ENCODE results near the gene H2BK1.

DNA sequence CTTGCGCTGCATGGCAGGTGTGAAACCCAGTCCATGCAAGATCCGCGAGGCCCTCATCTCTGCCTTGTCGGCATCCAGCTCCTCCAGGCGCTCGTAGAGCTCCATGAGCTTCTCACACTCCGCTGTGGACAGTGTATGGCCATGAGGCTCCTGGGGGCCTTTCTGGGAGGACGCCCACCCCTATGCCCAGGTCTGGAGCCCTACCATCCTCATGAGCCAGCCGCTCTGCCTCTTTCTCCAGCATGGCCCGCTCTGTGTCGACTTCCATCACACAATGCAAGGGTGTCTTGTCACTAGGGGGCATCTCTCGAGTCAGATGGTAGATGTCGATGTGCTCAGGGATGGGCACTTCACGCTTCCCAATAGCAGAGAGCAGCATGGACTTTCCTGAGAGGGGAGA, 13.4 kb upstream of the H2BK1 start:
- TF ChIP-seq, protein P1, sequence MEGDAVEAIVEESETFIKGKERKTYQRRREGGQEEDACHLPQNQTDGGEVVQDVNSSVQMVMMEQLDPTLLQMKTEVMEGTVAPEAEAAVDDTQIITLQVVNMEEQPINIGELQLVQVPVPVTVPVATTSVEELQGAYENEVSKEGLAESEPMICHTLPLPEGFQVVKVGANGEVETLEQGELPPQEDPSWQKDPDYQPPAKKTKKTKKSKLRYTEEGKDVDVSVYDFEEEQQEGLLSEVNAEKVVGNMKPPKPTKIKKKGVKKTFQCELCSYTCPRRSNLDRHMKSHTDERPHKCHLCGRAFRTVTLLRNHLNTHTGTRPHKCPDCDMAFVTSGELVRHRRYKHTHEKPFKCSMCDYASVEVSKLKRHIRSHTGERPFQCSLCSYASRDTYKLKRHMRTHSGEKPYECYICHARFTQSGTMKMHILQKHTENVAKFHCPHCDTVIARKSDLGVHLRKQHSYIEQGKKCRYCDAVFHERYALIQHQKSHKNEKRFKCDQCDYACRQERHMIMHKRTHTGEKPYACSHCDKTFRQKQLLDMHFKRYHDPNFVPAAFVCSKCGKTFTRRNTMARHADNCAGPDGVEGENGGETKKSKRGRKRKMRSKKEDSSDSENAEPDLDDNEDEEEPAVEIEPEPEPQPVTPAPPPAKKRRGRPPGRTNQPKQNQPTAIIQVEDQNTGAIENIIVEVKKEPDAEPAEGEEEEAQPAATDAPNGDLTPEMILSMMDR (IDR thresholded peaks at IDR 0.05), result no peak
- no peak for TF ChIP-seq POLR2A (IDR thresholded peaks at IDR 0.05)

All from lower leg skin (tissue), 3 donors.